Limb (tissue), 2 donors: ENCODE measurements around the gene TMUB1.

Source experiments
- DNase-seq, 2 donors: peaks; one replicate each; pipeline ENCODE4 v3.0.0-alpha.2; 2016; ENCODE audit errors: extremely low spot score in 2 of 2

TMUB1 gene

GRCh38 chr7:151034312-151035025 is 48.8 kb downstream of the TMUB1 start:
- DNase-seq: no peak

- DNase-seq: no peak
These were observed 49.4 kb downstream of the TMUB1 start for GRCh38 chr7:151033864-151034249.

GRCh38 chr7:151032936-151033863 is 50.1 kb downstream of the TMUB1 start:
- DNase-seq: no peak
